RWPE2 (cell line): ENCODE measurements around the gene TDRD12.
A peak's percentile ranks its signal among the peaks of the same experiment; 100 is the strongest.
"Not testable (repeated sequence)": the region's sequence is repeated elsewhere in the genome, so short reads cannot be mapped to it uniquely, and the experiment has no call there.

ENCODE experiments used
- ATAC-seq: fragments of 200-7000 bp; cut with Tn5 transposase; 3 replicates; pipeline ENCODE4 v1.9.1; 2021; ENCODE audit warnings: low read depth
- DNase-seq: peaks from one replicate; pipeline ENCODE4 v3.0.0-alpha.2; 2020; ENCODE audit warnings: low spot score
- H3K27ac ChIP-seq: fragments of 450-650 bp; 2 replicates; pipeline ENCODE4 v1.5.1; 2017; ENCODE audit warnings: mild to moderate bottlenecking; ENCODE audit not compliant: poor library complexity, severe bottlenecking
- H3K27me3 ChIP-seq: fragments of 250-450 bp; sonication (Bioruptor Pico); 2 replicates; pipeline ENCODE4 v1.5.1; 2021; ENCODE audit warnings: mild to moderate bottlenecking, moderate library complexity; ENCODE audit not compliant: insufficient read depth, poor library complexity, severe bottlenecking
- H3K36me3 ChIP-seq: fragments of 250-450 bp; sonication (Bioruptor Pico); 2 replicates; pipeline ENCODE4 v1.5.1; 2020; ENCODE audit warnings: low read depth, mild to moderate bottlenecking, moderate library complexity
- H3K4me1 ChIP-seq: fragments of 250-450 bp; sonication (Bioruptor Pico); 2 replicates; pipeline ENCODE4 v1.5.1; 2021; ENCODE audit warnings: mild to moderate bottlenecking, moderate library complexity; ENCODE audit not compliant: insufficient read depth, poor library complexity, severe bottlenecking
- H3K4me3 ChIP-seq: fragments of 250-450 bp; sonication (Bioruptor Pico); 2 replicates; pipeline ENCODE4 v1.5.1; 2021; ENCODE audit warnings: mild to moderate bottlenecking, moderate library complexity; ENCODE audit not compliant: severe bottlenecking
- H3K9me3 ChIP-seq: fragments of 250-450 bp; sonication (Bioruptor Pico); 2 replicates; pipeline ENCODE4 v1.5.1; 2021; ENCODE audit warnings: mild to moderate bottlenecking, moderate library complexity; ENCODE audit not compliant: severe bottlenecking
- CTCF ChIP-seq: fragments of 450-650 bp; IDR thresholded peaks from one replicate; pipeline ENCODE4 v1.5.1; 2017; ENCODE audit warnings: mild to moderate bottlenecking, moderate library complexity; ENCODE audit not compliant: poor library complexity, severe bottlenecking

TDRD12 gene

GRCh38 chr19:32688311-32688710 is 31.3 kb upstream of the TDRD12 start:
- H3K27me3 ChIP-seq = no peaks in the 10 kb centered on the region
- no peak overlapping the region for H3K4me3 ChIP-seq
- no peak for DNase-seq
- TF ChIP-seq CTCF = no peak
- H3K36me3 ChIP-seq = peaks cover 6% of the 10 kb centered on the region
- no peak overlapping the region for H3K27ac ChIP-seq
- H3K9me3 ChIP-seq = no peaks in the 10 kb centered on the region
- ATAC-seq = no peak
- H3K4me1 ChIP-seq = peaks cover 9% of the 10 kb centered on the region

- peak; percentile 89 for ATAC-seq
Measured at GRCh38 chr19:32691291-32691951, 28.1 kb upstream of the TDRD12 start, which contains the start of gene NUDT19. TSS of gene NUDT19 (plus strand) at chr19:32691821. CDS start at chr19:32691961, 140 bp downstream.

GRCh38 chr19:32691952-32692726 is 27.4 kb upstream of the TDRD12 start:
- H3K4me1 ChIP-seq = peaks cover 15% of the 10 kb centered on the region
- H3K9me3 ChIP-seq = no peaks in the 10 kb centered on the region
- no peaks in the 10 kb centered on the region for H3K27me3 ChIP-seq
- DNase-seq (no peak), ATAC-seq (peak; percentile 64)
- H3K4me3 ChIP-seq = peak overlapping the region; percentile 79
- H3K36me3 ChIP-seq = peaks cover 37% of the 10 kb centered on the region
- no peak for TF ChIP-seq CTCF
- H3K27ac ChIP-seq = peak overlapping the region; percentile 52

More at GRCh38 chr19:32691291-32691951, 28.1 kb upstream of the TDRD12 start, which contains the start of gene NUDT19:
- DNase-seq = peak; percentile 88
- peak within 1 kb of the TSS; percentile 79 for H3K4me3 ChIP-seq
- H3K27ac ChIP-seq = peak within 1 kb of the TSS; percentile 52
- no peak for TF ChIP-seq CTCF
- peaks cover 15% of the 10 kb centered on the region for H3K4me1 ChIP-seq
- peaks cover 30% of the 10 kb centered on the region for H3K36me3 ChIP-seq
- no peaks in the 10 kb centered on the region for H3K9me3 ChIP-seq
- no peaks in the 10 kb centered on the region for H3K27me3 ChIP-seq

GRCh38 chr19:32692727-32693061 is 26.9 kb upstream of the TDRD12 start:
- DNase-seq (no peak), ATAC-seq (no peak)
- Histone ChIP-seq H3K36me3 (peaks cover 37% of the 10 kb centered on the region), H3K27me3 (no peaks in the 10 kb centered on the region), H3K4me3 (peak overlapping the region; percentile 79), H3K9me3 (no peaks in the 10 kb centered on the region), H3K4me1 (peaks cover 15% of the 10 kb centered on the region), H3K27ac (peak overlapping the region; percentile 52)
- no peak for TF ChIP-seq CTCF

GRCh38 chr19:32693151-32694108 is 26.1 kb upstream of the TDRD12 start:
- H3K27ac ChIP-seq = peak overlapping the region; percentile 52
- DNase-seq, H3K9me3 ChIP-seq, H3K27me3 ChIP-seq, ATAC-seq: not testable (repeated sequence)
- peaks cover 37% of the 10 kb centered on the region for H3K36me3 ChIP-seq
- H3K4me3 ChIP-seq = peak overlapping the region; percentile 79
- peaks cover 15% of the 10 kb centered on the region for H3K4me1 ChIP-seq

- not testable (repeated sequence) for ATAC-seq, DNase-seq, H3K9me3 ChIP-seq, H3K27me3 ChIP-seq
- H3K4me1 ChIP-seq = peaks cover 15% of the 10 kb centered on the region
- peaks cover 45% of the 10 kb centered on the region for H3K36me3 ChIP-seq
- peak overlapping the region; percentile 34 for H3K27ac ChIP-seq
- peak overlapping the region; percentile 79 for H3K4me3 ChIP-seq
Measured at GRCh38 chr19:32694316-32694715, 25.3 kb upstream of the TDRD12 start.

- not testable (repeated sequence) for ATAC-seq, H3K27ac ChIP-seq, H3K9me3 ChIP-seq, H3K4me3 ChIP-seq, H3K27me3 ChIP-seq, DNase-seq
- Histone ChIP-seq H3K4me1 (peaks cover 15% of the 10 kb centered on the region), H3K36me3 (peaks cover 51% of the 10 kb centered on the region)
Measured at GRCh38 chr19:32694851-32695250, 24.7 kb upstream of the TDRD12 start.
